Esophagus muscularis mucosa (tissue), 4 donors: Measurements from ENCODE around the gene ZFP36. TPM values are rescaled to one million over a fixed set of nuclear protein-coding genes. Genes with fewer than 3 reads are reported as not detected.

Experiments used
- DNase-seq: peaks from one replicate; pipeline ENCODE4 v3.0.0-alpha.2; 2017; ENCODE audit errors: extremely low spot score
- H3K27ac ChIP-seq, 4 donors: fragments of 200-600 bp; sonication (generic); replicated peaks in 1 of 4; 1 replicate in 3 of 4; 2 replicates in 1 of 4; pipeline ENCODE4 v1.5.1; 2016 to 2019; ENCODE audit warnings: mild to moderate bottlenecking in 1 of 4
- H3K27me3 ChIP-seq, 4 donors: fragments of 200-600 bp; sonication (generic); one replicate each; pipeline versions ENCODE4 v1.5.1 to v1.6.0; 2016 to 2019
- H3K36me3 ChIP-seq, 4 donors: fragments of 200-600 bp; sonication (generic); one replicate each; pipeline ENCODE4 v1.5.1; 2016 to 2019
- H3K4me1 ChIP-seq, 4 donors: fragments of 200-600 bp; sonication (generic); one replicate each; pipeline ENCODE4 v1.5.1; 2016 to 2019
- H3K4me3 ChIP-seq, 4 donors: fragments of 200-600 bp; sonication (generic); 1 replicate in 2 of 4; 2 replicates in 2 of 4; pipeline ENCODE4 v1.5.1; 2016 to 2019; ENCODE audit warnings: mild to moderate bottlenecking in 4 of 4, moderate library complexity in 1 of 4
- H3K9me3 ChIP-seq, 4 donors: fragments of 200-600 bp; sonication (generic); 1 replicate in 3 of 4; 2 replicates in 1 of 4; pipeline ENCODE4 v1.5.1; 2016 to 2019
- EP300 ChIP-seq: sonication (generic); formaldehyde crosslinking; IDR thresholded peaks from one replicate; pipeline ENCODE4 v1.6.1; 2017; ENCODE audit warnings: antibody characterized with exemption
- POLR2A ChIP-seq: fragments of 450-650 bp; IDR thresholded peaks from one replicate; pipeline ENCODE4 v1.6.1; 2017; ENCODE audit warnings: antibody characterized with exemption, moderate library complexity, mild to moderate bottlenecking, low read depth
- POLR2AphosphoS5 ChIP-seq, 2 donors: sonication (generic); formaldehyde crosslinking; IDR thresholded peaks; one replicate each; pipeline ENCODE4 v1.6.1; 2017; ENCODE audit warnings: antibody characterized with exemption in 2 of 2
- WGBS: methylation state at CpG from one replicate; pipeline ENCODE4 v1.1.5; 2018; 5-methylcytosine and 5-hydroxymethylcytosine counted together
- intact Hi-C: fragments of 100-400 bp; cut with DNase I; formaldehyde crosslinking; loops from one replicate; pipeline ENCODE4 v1.15.1; 2023
- total RNA-seq, 4 donors: library from RNA; depleted of rRNA; stranded (reverse); fragments of >200 nt; gene quantifications; one replicate each; pipeline versions ENCODE4 v1.1.0 to v1.2.1, GENCODE V29; 2016
- TF ChIP-seq, protein P1 (sequence below), 3 experiments: fragments of 200-600 bp in 2 of 3; fragments of 450-650 bp in 1 of 3; sonication (generic) in 2 of 3; IDR thresholded peaks; one replicate each; pipeline ENCODE4 v1.5.1; 2017 to 2019; ENCODE audit warnings: antibody characterized with exemption in 3 of 3, mild to moderate bottlenecking in 2 of 3, moderate library complexity in 1 of 3

The ZFP36 gene
- total RNA-seq, 4 donors from 2014 or later = 135 to 577 (median 196) TPM

DNA sequence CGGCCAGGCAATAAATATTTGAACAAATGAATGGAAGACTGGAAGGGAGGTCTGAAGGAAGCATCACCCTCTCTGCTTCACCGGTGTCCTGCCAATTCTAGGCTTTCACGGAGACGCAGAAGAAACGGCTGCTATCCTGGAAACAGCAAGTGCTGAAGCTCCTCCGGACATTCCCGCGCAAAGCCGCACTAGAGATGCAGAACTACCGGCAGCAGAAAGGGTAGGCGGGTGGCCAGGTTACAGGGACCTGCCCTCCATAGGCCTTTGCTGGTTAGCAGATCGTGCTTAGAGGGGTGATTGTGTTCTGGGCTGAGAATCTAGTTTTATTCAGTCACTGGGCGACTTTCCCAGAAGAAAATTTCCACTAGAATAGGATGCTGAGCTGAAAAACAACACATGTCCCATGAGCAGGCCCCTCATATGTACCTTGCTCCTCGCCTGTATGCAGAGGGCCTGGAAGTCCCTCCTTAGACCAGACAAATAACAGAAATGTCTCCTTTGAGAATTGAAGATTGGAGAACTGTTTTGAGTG is 26.7 kb upstream of the ZFP36 start:
- Histone ChIP-seq H3K9me3 (no peaks in the 10 kb centered on the region), H3K27ac (peak overlapping the region; percentile 37 to 50 (median 44)), H3K4me1 (peaks cover 0 to 7% (median 0%) of the 10 kb centered on the region in 4 donors), H3K27me3 (no peaks in the 10 kb centered on the region), H3K36me3 (peaks cover 75 to 100% (median 96%) of the 10 kb centered on the region in 4 donors), H3K4me3 (no peak overlapping the region)
- WGBS = 85% methylated on average over 14 of the region's 14 CpGs
- TF ChIP-seq POLR2A (no peak), EP300 (no peak), POLR2AphosphoS5 (IDR thresholded peaks at IDR 0.05) (no peak)
- TF ChIP-seq, protein P1, sequence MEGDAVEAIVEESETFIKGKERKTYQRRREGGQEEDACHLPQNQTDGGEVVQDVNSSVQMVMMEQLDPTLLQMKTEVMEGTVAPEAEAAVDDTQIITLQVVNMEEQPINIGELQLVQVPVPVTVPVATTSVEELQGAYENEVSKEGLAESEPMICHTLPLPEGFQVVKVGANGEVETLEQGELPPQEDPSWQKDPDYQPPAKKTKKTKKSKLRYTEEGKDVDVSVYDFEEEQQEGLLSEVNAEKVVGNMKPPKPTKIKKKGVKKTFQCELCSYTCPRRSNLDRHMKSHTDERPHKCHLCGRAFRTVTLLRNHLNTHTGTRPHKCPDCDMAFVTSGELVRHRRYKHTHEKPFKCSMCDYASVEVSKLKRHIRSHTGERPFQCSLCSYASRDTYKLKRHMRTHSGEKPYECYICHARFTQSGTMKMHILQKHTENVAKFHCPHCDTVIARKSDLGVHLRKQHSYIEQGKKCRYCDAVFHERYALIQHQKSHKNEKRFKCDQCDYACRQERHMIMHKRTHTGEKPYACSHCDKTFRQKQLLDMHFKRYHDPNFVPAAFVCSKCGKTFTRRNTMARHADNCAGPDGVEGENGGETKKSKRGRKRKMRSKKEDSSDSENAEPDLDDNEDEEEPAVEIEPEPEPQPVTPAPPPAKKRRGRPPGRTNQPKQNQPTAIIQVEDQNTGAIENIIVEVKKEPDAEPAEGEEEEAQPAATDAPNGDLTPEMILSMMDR (IDR thresholded peaks at IDR 0.05) = no peak
- no peak for DNase-seq
- intact Hi-C loops = no loop called here

GRCh38 chr19:39380521-39381502 is 25.8 kb upstream of the ZFP36 start:
- peaks cover 0 to 7% (median 0%) of the 10 kb centered on the region in 4 donors for H3K4me1 ChIP-seq
- peaks cover 72 to 100% (median 97%) of the 10 kb centered on the region in 4 donors for H3K36me3 ChIP-seq
- no peak for DNase-seq
- intact Hi-C loops = no loop called here
- TF ChIP-seq, protein P1 (IDR thresholded peaks at IDR 0.05) = no peak
- TF ChIP-seq POLR2AphosphoS5 (IDR thresholded peaks at IDR 0.05) = no peak
- TF ChIP-seq EP300 = no peak
- TF ChIP-seq POLR2A = no peak
- peak overlapping the region; percentile 37 to 50 (median 44) for H3K27ac ChIP-seq
- H3K9me3 ChIP-seq = no peaks in the 10 kb centered on the region
- WGBS = 90% methylated on average over 12 of the region's 17 CpGs
- H3K4me3 ChIP-seq = no peak overlapping the region
- H3K27me3 ChIP-seq = no peaks in the 10 kb centered on the region

GRCh38 chr19:39381910-39382611 is 24.6 kb upstream of the ZFP36 start:
- Histone ChIP-seq H3K27me3 (no peaks in the 10 kb centered on the region), H3K4me1 (peaks cover 0 to 7% (median 0%) of the 10 kb centered on the region in 4 donors), H3K27ac (no peak overlapping the region), H3K36me3 (peaks cover 69 to 100% (median 97%) of the 10 kb centered on the region in 4 donors), H3K9me3 (no peaks in the 10 kb centered on the region), H3K4me3 (no peak overlapping the region)
- DNase-seq = no peak
- TF ChIP-seq, protein P1 (IDR thresholded peaks at IDR 0.05) = no peak
- no peak for TF ChIP-seq POLR2A
- no peak for TF ChIP-seq POLR2AphosphoS5 (IDR thresholded peaks at IDR 0.05)
- no peak for TF ChIP-seq EP300
- 87% methylated on average over 8 of the region's 10 CpGs for WGBS
- intact Hi-C loops = no loop called here

- DNase-seq = no peak
- no peak overlapping the region for H3K4me3 ChIP-seq
- no peak overlapping the region for H3K27ac ChIP-seq
- WGBS = 82% methylated on average over 16 of the region's 18 CpGs
- no peaks in the 10 kb centered on the region for H3K9me3 ChIP-seq
- peaks cover 64 to 100% (median 97%) of the 10 kb centered on the region in 4 donors for H3K36me3 ChIP-seq
- intact Hi-C loops = no loop called here
- H3K4me1 ChIP-seq = peaks cover 0 to 7% (median 0%) of the 10 kb centered on the region in 4 donors
- no peak for TF ChIP-seq POLR2AphosphoS5 (IDR thresholded peaks at IDR 0.05)
- TF ChIP-seq, protein P1 (IDR thresholded peaks at IDR 0.05) = no peak
- TF ChIP-seq POLR2A = no peak
- no peak for TF ChIP-seq EP300
- H3K27me3 ChIP-seq = no peaks in the 10 kb centered on the region
Measured at GRCh38 chr19:39382991-39383828, 23.4 kb upstream of the ZFP36 start.
